CD14-positive monocyte (primary cell): ENCODE results near the gene CNDP2. TPM values are rescaled to one million over a fixed set of nuclear protein-coding genes. Genes with fewer than 3 reads are reported as not detected.
A peak's percentile ranks its signal among the peaks of the same experiment; 100 is the strongest.

Experiments used
- DNase-seq, 3 donors: peaks; one replicate each; pipeline ENCODE4 v3.0.0-alpha.2; 2011 to 2022
- H2AFZ ChIP-seq: 2 replicates; pipeline ENCODE4 v1.6.0; 2012; ENCODE audit warnings: mild to moderate bottlenecking, low read depth, low read length, inconsistent platforms; ENCODE audit not compliant: insufficient read depth, poor library complexity, severe bottlenecking
- H3K27ac ChIP-seq, 2 donors: 1 replicate in 1 of 2; 2 replicates in 1 of 2; pipeline ENCODE4 v1.5.1; 2012 to 2013; ENCODE audit warnings: low read length in 2 of 2, control low read depth in 1 of 2, inconsistent platforms in 1 of 2, low read depth in 1 of 2, mild to moderate bottlenecking in 1 of 2
- H3K27me3 ChIP-seq, 2 donors: one replicate each; pipeline versions ENCODE4 v1.6.0 to v1.6.1; 2011 to 2013; ENCODE audit warnings: low read length in 2 of 2; ENCODE audit not compliant: control insufficient read depth in 2 of 2, insufficient read depth in 2 of 2
- H3K36me3 ChIP-seq, 2 donors: replicated peaks in 1 of 2; 1 replicate in 1 of 2; 2 replicates in 1 of 2; pipeline versions ENCODE4 v1.5.1 to v1.6.1; 2012 to 2013; ENCODE audit warnings: low read length in 2 of 2, control low read depth in 1 of 2, inconsistent platforms in 1 of 2, mild to moderate bottlenecking in 1 of 2; ENCODE audit not compliant: insufficient read depth in 2 of 2, control insufficient read depth in 1 of 2
- H3K4me1 ChIP-seq, 2 donors: 1 replicate in 1 of 2; 2 replicates in 1 of 2; pipeline versions ENCODE4 v1.5.1 to v1.6.1; 2012 to 2013; ENCODE audit warnings: low read length in 2 of 2, control low read depth in 1 of 2, inconsistent platforms in 1 of 2, mild to moderate bottlenecking in 1 of 2, moderate library complexity in 1 of 2; ENCODE audit not compliant: insufficient read depth in 2 of 2, control insufficient read depth in 1 of 2
- H3K4me2 ChIP-seq: replicated peaks from 2 replicates; pipeline ENCODE3; 2012; ENCODE audit warnings: low read length, moderate library complexity, mild to moderate bottlenecking; ENCODE audit not compliant: poor library complexity, severe bottlenecking; ENCODE audit errors: extremely low read depth
- H3K4me3 ChIP-seq, 3 experiments: fragments of 200-600 bp in 1 of 3; sonication (generic) in 1 of 3; replicated peaks in 1 of 3; 1 replicate in 2 of 3; 2 replicates in 1 of 3; pipeline ENCODE4 v1.5.1; 2011 to 2013; ENCODE audit warnings: low read length in 3 of 3, mild to moderate bottlenecking in 3 of 3, control low read depth in 2 of 3, low read depth in 2 of 3, inconsistent platforms in 1 of 3, moderate library complexity in 1 of 3
- H3K79me2 ChIP-seq: 2 replicates; pipeline ENCODE4 v1.6.0; 2012; ENCODE audit warnings: mild to moderate bottlenecking, control low read depth, inconsistent platforms, low read length, moderate library complexity; ENCODE audit not compliant: insufficient read depth
- H3K9ac ChIP-seq: 2 replicates; pipeline ENCODE4 v1.6.0; 2017; ENCODE audit warnings: low read length, mild to moderate bottlenecking; ENCODE audit not compliant: insufficient read depth, poor library complexity, severe bottlenecking
- H3K9me3 ChIP-seq, 2 donors: replicated peaks in 1 of 2; 1 replicate in 1 of 2; 2 replicates in 1 of 2; pipeline versions ENCODE4 v1.5.1 to v1.6.1; 2012 to 2013; ENCODE audit warnings: low read length in 2 of 2, control low read depth in 1 of 2; ENCODE audit not compliant: control insufficient read depth in 1 of 2, insufficient read depth in 1 of 2
- H4K20me1 ChIP-seq: 2 replicates; pipeline ENCODE4 v1.6.0; 2012; ENCODE audit warnings: mild to moderate bottlenecking, low read length, control low read depth, moderate library complexity; ENCODE audit not compliant: insufficient read depth
- H3K27ac Mint-ChIP-seq, 7 donors: one replicate each; pipeline ENCODE4 v1.8.0; 2020; ENCODE audit warnings: mild to moderate bottlenecking in 7 of 7, mixed read lengths in 7 of 7, moderate library complexity in 6 of 7, inconsistent platforms in 2 of 7
- H3K27me3 Mint-ChIP-seq, 3 donors: one replicate each; pipeline ENCODE4 v1.8.0; 2021 to 2022; ENCODE audit warnings: low read depth in 3 of 3, mild to moderate bottlenecking in 3 of 3, mixed read lengths in 3 of 3, moderate library complexity in 3 of 3, inconsistent platforms in 1 of 3
- H3K36me3 Mint-ChIP-seq, 2 donors: one replicate each; pipeline ENCODE4 v1.8.0; 2020; ENCODE audit warnings: mixed read lengths in 2 of 2, inconsistent platforms in 1 of 2, mild to moderate bottlenecking in 1 of 2
- H3K4me1 Mint-ChIP-seq: one replicate; pipeline ENCODE4 v1.8.0; 2020; ENCODE audit warnings: mild to moderate bottlenecking, mixed read lengths
- H3K4me3 Mint-ChIP-seq, 2 donors: one replicate each; pipeline ENCODE4 v1.8.0; 2020; ENCODE audit warnings: mild to moderate bottlenecking in 2 of 2, mixed read lengths in 2 of 2, moderate library complexity in 1 of 2
- H3K9me3 Mint-ChIP-seq, 7 donors: one replicate each; pipeline ENCODE4 v1.8.0; 2020 to 2022; ENCODE audit warnings: mixed read lengths in 7 of 7, mild to moderate bottlenecking in 6 of 7, moderate library complexity in 6 of 7, inconsistent platforms in 2 of 7
- CTCF ChIP-seq: fragments of 200-600 bp; IDR thresholded peaks from one replicate; pipeline ENCODE4 v1.8.0; 2022; ENCODE audit warnings: antibody characterized with exemption, mild to moderate bottlenecking
- WGBS: methylation state at CpG from one replicate; pipeline ENCODE4 v1.1.5; 2013; ENCODE audit warnings: missing lambda C conversion rate; ENCODE audit not compliant: insufficient coverage; 5-methylcytosine and 5-hydroxymethylcytosine counted together
- intact Hi-C, 2 donors: fragments of 100-400 bp; cut with micrococcal nuclease; formaldehyde crosslinking; loops; one replicate each; pipeline versions ENCODE4 v1.15.0 to v1.15.1; 2023
- polyA plus RNA-seq, 3 donors: library from polyadenylated mRNA; depleted of rRNA in 1 of 3; unstranded in 2 of 3; stranded (reverse) in 1 of 3; fragments of 300-500 nt in 2 of 3; fragments of >200 nt in 1 of 3; fragmentation: Illumina TruSeq in 2 of 3; gene quantifications; 1 replicate in 2 of 3; 2 replicates in 1 of 3; pipeline ENCODE4 v1.2.3, GENCODE V29; 2012 to 2021

The CNDP2 gene
- polyA plus RNA-seq, 3 donors: 103 to 186 (median 122) TPM

- H3K36me3 Mint-ChIP-seq: no peaks in the 10 kb centered on the region
- no peaks in the 10 kb centered on the region for H3K36me3 ChIP-seq
- peaks cover 8 to 10% of the 10 kb centered on the region in 2 donors for H3K9me3 ChIP-seq
- no peaks in the 10 kb centered on the region for H4K20me1 ChIP-seq
- peaks cover 1 to 8% (median 3%) of the 10 kb centered on the region in 3 donors for H3K27me3 Mint-ChIP-seq
- H3K4me1 Mint-ChIP-seq: peaks cover 1% of the 10 kb centered on the region
- H3K4me3 Mint-ChIP-seq: no peak overlapping the region
- no peak overlapping the region for H3K27ac Mint-ChIP-seq
- TF ChIP-seq CTCF: no peak
- H3K4me1 ChIP-seq: no peaks in the 10 kb centered on the region
- no peak overlapping the region for H3K27ac ChIP-seq
- peak overlapping the region; percentile 41 for H2AFZ ChIP-seq
- peaks cover 0 to 17% (median 9%) of the 10 kb centered on the region in 7 donors for H3K9me3 Mint-ChIP-seq
- 96% methylated on average over 7 of the region's 11 CpGs for WGBS
- H3K27me3 ChIP-seq: no peaks in the 10 kb centered on the region
- no peak overlapping the region for H3K9ac ChIP-seq
- DNase-seq: no peak
- intact Hi-C loops: no loop called here
- no peak overlapping the region for H3K4me2 ChIP-seq
- no peaks in the 10 kb centered on the region for H3K79me2 ChIP-seq
- H3K4me3 ChIP-seq: no peak overlapping the region
These were observed 49.8 kb downstream of the CNDP2 start for GRCh38 chr18:74546007-74546406.

GRCh38 chr18:74546751-74547530 is 50.8 kb downstream of the CNDP2 start:
- Histone ChIP-seq H3K79me2 (no peaks in the 10 kb centered on the region), H3K27ac (no peak overlapping the region), H3K9ac (no peak overlapping the region), H3K4me3 (no peak overlapping the region), H3K9me3 (peaks cover 8 to 10% of the 10 kb centered on the region in 2 donors), H3K4me2 (no peak overlapping the region), H3K4me1 (no peaks in the 10 kb centered on the region), H3K36me3 (no peaks in the 10 kb centered on the region), H4K20me1 (no peaks in the 10 kb centered on the region), H2AFZ (peak overlapping the region; percentile 41), H3K27me3 (no peaks in the 10 kb centered on the region)
- peak overlapping the region in 2 of 7 donors; percentile 46 to 50 for H3K27ac Mint-ChIP-seq
- intact Hi-C loops: no loop called here
- no peaks in the 10 kb centered on the region for H3K36me3 Mint-ChIP-seq
- H3K4me3 Mint-ChIP-seq: no peak overlapping the region
- peaks cover 0 to 17% (median 9%) of the 10 kb centered on the region in 7 donors for H3K9me3 Mint-ChIP-seq
- WGBS: 68% methylated on average over 7 of the region's 9 CpGs
- H3K4me1 Mint-ChIP-seq: peaks cover 3% of the 10 kb centered on the region
- no peak for DNase-seq
- peaks cover 1 to 8% (median 2%) of the 10 kb centered on the region in 3 donors for H3K27me3 Mint-ChIP-seq
- TF ChIP-seq CTCF: no peak
